GM18502 (cell line): ENCODE data around the gene KRCC1.

Experiments used
- ATAC-seq: cut with Tn5 transposase; IDR thresholded peaks from one replicate; pipeline ENCODE4 v1.9.1; 2021; ENCODE audit warnings: mild to moderate bottlenecking; ENCODE audit not compliant: unreplicated experiment, poor library complexity

KRCC1 gene

DNA sequence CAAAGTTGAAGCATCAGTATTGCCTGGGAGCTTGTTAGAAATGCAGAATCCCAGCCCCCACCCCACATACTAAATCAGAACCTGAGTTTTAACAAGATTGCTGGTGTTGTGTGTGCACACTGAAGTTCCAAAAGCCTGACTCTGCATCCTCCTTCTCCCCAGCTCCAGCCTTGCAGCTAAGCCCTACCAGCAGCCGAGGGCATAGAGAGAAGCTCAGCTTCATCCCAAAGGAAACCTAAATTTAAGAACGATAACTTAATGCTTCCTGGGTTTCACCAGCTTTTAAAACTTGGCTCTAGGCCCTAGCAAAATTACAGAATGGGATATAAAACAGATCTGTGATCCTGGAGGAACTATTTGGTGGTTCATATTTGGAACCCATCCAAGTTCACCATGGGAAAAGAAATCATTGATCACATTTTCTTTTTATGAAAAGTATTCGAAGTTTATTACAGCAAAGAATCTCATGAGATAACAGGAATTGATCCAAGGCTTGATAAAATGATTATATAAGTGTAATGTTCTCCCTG lies 23.1 kb upstream of the KRCC1 start:
- ATAC-seq: no peak

DNA sequence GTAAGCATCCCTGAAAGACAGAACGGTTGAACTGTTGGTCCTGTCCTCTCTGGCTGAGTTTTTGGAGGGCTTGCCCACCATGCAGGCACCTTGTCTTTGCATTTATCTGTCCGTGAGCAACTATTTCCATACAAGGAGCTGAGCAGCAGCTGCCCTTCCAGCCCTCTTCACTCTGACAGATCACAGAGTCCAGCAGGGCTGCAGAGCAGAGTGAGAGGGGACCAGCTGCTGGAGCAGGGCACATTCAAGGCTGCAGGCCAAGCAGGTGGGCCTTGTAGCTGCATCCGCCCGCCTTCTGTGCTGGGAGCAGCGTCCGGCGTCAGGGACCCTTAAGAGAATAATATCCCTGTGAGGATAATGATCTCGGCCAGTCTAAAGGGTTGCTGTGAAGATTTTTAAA lies 21.5 kb upstream of the KRCC1 start:
- ATAC-seq: no peak

GRCh38 chr2:88074854-88075292 lies 19.3 kb upstream of the KRCC1 start:
- ATAC-seq: no peak

- ATAC-seq: no peak
Measured at GRCh38 chr2:88074150-88074549, 18.6 kb upstream of the KRCC1 start.

GRCh38 chr2:88071365-88071764 lies 15.8 kb upstream of the KRCC1 start:
- ATAC-seq: no peak

- ATAC-seq: no peak
Measured at GRCh38 chr2:88070055-88070454, 14.5 kb upstream of the KRCC1 start.

DNA sequence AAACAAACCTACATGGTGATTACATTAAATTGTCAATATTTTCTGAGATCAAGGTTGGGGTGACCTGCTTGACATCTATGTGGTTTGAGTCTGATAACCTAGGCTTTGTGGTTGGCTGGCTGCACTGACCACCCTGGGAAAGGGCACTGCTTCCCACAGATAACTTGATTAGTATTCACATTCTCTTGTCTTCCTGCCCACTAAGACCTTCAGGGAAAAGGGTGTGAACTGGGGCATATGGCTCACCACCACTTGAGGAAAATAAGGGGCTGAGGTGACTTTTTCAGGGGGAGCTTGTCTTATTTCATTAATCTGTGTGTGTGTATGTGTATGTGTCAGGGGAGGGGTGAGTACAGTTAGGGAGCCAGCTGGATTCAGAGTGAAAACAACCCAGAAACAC lies 13.5 kb upstream of the KRCC1 start:
- ATAC-seq: no peak

DNA sequence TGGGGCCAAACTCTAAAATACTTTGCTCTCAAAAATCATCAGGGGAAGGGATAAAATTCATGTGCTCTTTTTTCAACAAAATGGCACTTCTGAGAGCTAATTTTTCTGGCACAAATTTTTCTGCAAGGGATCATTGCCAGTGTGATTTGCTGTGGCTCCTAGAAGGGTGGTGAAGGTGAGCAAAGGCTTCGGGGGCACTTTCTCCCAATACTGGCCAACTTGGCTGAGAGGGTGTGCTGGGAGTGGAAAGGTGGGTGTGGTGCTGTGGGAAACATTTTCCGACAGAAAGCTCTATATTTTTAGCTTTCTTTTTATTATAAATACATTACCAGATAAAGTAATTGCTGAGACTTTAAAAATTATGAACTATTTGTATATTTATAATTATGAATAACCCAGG lies 12.5 kb upstream of the KRCC1 start:
- no peak for ATAC-seq

GRCh38 chr2:88067598-88067997 lies 12.0 kb upstream of the KRCC1 start, which contains the start of gene SMYD1:
SMYD1 (plus strand) TSS chr2:88067825; CDS start chr2:88067865, 40 bp downstream.
- ATAC-seq: no peak

DNA sequence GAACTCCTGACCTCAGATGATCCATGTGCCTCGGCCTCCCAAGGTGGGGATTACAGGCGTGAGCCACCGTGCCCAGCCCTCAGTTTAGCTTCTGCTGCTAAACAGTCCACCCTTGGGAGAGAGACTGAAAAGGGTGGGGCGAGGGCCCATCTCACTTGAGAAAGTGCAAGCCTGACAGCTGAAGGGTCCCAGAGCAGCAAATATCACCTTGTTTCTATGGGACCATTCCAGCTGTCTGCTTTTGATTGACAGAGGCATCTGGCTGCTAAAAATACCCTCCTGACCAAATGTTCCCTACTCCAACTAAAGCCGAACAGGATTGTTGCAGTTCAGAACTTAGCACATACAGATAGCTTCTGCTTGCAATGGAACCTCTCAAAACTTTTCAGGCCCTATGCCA lies 11.6 kb upstream of the KRCC1 start:
- ATAC-seq: no peak

DNA sequence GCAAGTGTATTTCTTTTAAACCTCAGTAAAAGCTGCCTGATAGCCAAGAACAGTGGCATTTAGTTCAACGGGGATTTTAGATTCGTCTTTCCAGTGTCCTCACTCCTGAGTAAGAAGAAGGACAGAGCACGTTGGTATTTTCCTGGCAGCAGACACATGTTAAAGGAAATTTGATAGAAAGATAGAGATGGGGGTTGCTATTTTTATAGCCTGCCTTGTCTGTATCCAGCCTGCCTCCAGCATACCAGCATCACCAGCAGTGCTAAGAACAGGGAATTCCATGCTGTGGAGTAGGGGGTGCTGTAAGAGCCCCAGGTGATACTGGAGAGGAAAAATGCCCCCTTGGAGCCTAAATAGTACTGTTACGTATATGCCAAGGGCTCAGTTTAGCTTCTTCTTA lies 11.0 kb upstream of the KRCC1 start:
- ATAC-seq: no peak

DNA sequence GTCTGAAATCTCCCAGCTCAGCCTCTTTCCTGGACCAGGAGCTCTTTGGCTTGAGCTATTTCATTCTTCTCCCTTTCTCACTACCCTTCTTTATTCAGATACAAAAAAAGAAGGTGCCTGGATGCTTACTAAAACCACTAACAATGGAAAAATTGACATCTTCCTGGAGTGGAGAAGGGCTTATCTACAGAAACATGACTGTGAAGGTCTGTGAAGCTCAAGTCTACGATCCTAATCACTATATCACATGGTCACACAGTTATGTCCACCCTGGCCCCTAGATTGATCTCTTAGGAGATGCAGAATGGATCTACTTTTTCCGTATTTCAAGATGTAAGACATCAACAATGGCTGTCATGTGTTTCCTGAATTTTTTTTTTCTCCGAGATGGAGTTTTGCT lies 5.7 kb upstream of the KRCC1 start:
- ATAC-seq: no peak

DNA sequence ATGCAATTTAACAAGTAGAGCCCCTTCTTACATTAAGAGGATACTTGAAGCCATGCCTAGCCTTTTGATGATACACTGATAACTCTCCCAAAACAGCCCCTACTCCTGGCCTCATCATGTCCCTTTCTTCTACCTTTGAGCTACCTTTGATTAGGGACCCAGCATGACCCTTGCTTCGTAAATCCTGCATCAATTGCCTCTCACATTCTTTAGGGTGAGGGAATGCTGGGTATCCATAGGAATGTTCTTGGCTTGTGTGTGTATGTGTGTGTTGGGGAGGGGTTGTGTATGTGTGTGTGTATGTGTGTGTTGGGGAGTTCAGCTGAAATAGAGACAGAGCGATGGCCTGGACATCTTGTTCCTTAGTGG lies 5.3 kb upstream of the KRCC1 start:
- no peak for ATAC-seq

DNA sequence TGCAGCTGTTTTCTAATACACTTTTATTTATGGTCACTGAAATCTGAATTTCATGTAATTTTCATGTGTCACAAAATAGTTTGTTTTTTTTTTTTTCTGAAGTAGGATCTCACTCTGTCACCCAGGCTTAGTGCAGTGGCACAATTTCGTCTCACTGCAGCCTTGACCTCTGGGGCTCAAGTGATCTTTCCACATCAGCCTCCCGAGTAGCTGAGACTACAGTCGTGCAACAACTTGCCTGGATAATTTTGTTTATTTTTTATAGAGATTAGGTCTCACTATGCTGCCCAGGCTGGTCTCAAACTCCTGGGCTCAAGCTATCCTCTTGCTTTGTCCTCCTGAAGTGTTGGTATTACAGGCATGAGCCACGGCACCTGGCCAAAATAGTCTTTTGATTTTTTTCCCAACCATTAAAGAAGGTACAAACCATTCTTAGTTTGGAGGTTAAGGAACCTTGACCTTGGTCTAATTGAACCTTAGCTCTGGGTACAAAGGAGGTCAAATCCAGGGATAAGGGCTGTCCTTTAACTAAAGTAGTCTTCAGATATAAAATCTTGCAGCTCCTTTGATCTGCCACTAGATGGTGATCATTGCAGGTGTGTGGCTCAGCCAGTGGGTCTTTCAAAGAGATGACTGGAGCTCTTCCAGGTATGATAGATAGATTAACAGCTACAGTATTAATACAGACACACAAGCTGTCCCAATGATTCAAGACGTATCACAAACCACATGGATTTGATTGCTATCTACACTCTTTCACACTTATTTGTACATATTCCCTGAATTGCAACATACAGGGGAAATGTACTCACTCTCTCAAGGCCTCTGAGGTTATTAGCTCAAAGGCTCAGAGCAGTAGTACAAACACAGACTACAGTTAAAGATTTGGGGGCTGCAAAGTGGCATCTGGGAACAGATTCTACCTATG lies 4.7 kb upstream of the KRCC1 start:
- peak; percentile 50 for ATAC-seq

- ATAC-seq: no peak
Measured at GRCh38 chr2:88058191-88058590, 2.6 kb upstream of the KRCC1 start.

DNA sequence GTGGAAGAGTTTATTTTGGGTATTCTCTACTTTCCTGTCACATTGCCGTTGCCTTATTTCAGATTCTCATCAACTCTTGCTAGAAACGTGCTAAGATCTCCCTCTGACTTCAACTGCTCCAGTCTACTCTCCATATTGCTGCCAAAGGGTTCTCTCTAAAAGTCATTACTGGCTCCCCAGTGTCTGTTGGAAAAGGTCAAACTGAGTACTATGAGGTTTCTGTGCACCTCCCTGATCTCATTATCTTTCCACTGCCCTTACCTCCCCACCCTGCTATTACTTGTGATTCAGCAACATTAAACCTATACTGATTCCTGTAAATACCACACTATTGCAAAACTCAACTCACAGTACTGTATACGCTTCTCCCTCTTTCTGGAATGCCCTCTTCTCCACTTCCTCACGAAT lies 1.9 kb upstream of the KRCC1 start:
- ATAC-seq: no peak

GRCh38 chr2:88054782-88055370 lies 707 bp downstream of the KRCC1 start:
- ATAC-seq: no peak

DNA sequence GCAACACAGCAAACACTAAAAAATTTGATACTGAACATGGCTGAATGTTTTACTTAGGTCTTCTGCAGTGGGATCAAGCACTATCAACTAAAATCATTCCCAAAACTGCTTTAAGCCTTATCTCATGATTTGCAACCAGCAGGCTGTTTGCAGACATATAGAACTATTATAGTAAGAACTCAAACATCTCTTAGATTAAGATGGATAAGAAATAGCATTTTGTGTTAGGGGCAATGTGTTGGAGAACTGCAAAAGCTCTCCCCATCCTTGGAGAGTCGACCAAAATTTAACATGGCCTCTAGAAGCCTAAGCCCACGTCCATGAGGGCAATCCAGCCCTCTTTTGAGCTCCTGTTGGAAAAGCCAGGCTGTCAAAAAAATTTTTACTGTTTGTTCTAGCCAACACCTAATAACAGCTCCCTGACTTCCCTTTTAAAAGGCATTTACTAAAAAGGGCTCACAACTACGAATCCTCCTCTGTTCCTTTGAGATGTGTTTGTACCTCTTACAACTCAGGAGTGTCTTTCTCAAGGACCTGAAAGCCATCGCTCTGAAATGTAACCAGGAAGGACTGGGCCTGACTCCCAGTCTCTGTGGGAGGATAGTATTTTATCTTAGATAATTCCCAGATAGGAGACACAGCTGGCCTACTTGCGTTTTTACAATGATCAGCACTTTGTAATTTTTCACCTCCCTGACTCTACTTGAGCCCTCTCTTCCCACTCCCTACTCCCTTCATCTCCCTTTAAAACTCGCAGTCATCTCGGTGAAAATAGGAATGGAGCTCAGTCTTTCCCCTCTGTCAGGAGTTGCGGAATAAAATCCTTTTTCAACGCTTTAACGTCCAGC lies 1.4 kb downstream of the KRCC1 start:
- ATAC-seq: no peak

GRCh38 chr2:88053296-88053695 lies 2.3 kb downstream of the KRCC1 start:
- ATAC-seq: no peak

DNA sequence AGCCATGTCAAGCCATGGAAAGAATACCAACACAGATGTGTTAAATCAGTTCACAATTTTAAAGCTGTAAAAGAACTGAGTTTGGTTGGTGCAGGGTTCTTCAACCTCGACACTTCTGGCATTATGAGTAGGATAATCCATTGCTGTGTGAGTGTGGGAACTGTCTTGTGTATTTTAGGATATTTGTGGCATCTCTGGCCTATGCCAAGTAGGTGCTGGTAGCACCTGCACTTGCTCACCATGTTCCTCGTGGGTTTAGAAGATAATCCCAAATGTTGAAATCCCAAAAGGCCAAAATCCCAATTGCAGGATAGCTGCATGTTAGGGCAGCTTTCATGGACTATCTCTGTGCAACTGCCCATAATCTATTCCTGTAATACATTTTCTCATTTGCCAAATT lies 3.8 kb downstream of the KRCC1 start:
- ATAC-seq: no peak

- ATAC-seq: no peak
Measured at GRCh38 chr2:88049622-88050021, 6.0 kb downstream of the KRCC1 start.
